Measurements from ENCODE around the gene POMP. TPM values are rescaled to one million over a fixed set of nuclear protein-coding genes. Genes with fewer than 3 reads are reported as not detected.

The POMP gene
- total RNA-seq, 6 experiments from 2014 or later: 31.8 to 60.6 (median 50.2) TPM

DNA sequence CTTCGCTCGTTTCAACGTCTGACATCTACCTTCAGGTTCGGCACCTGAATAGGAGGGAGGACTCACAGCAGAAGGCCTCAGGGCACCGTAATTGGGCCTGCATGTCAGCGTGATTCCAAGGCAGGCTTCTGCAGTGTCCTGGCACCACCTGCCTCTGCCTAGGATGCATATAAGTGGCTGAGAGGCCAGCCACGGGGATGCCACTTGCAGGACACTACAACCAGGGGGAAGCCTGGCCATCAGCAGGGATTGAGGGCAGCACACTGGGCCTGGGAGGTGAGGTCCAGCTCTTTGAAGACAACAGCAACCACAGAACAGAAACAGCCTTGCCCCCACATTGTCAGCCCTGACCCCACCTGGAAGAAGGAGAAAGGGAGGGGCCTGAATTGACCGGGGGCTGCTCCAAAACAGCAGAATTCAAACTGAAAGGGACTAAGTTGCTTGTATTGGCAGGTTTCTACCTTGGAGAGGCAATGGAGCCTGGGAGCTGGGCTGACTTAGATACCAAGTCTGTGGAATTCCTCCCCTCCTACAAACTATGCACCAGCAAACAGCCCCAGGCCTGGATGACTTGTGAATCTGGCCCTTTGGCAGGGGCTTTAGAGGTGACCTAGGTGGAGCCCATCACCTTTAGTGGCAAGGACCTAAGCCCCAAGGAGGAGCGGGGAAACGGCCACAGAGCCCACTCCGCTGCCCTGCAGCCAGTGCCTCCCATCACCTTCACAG is 34.1 kb upstream of the POMP start:
- 89% methylated on average over 3 of the region's 11 CpGs for WGBS (ENCODE audit: insufficient coverage, low coverage, low lambda C conversion rate, missing lambda C conversion rate)
- Histone ChIP-seq H3K9me3 (no peaks in the 10 kb centered on the region), H3K27me3 (no peaks in the 10 kb centered on the region), H3K4me1 (no peaks in the 10 kb centered on the region), H3K4me3 (no peak overlapping the region), H3K36me3 (no peaks in the 10 kb centered on the region), H3K27ac (no peak overlapping the region)
- no peak for DNase-seq
- intact Hi-C loops (cut with DNase I): no loop called here
- ATAC-seq: no peak
- TF ChIP-seq POLR2A (IDR thresholded peaks at IDR 0.05): no peak
- TF ChIP-seq, protein P1, sequence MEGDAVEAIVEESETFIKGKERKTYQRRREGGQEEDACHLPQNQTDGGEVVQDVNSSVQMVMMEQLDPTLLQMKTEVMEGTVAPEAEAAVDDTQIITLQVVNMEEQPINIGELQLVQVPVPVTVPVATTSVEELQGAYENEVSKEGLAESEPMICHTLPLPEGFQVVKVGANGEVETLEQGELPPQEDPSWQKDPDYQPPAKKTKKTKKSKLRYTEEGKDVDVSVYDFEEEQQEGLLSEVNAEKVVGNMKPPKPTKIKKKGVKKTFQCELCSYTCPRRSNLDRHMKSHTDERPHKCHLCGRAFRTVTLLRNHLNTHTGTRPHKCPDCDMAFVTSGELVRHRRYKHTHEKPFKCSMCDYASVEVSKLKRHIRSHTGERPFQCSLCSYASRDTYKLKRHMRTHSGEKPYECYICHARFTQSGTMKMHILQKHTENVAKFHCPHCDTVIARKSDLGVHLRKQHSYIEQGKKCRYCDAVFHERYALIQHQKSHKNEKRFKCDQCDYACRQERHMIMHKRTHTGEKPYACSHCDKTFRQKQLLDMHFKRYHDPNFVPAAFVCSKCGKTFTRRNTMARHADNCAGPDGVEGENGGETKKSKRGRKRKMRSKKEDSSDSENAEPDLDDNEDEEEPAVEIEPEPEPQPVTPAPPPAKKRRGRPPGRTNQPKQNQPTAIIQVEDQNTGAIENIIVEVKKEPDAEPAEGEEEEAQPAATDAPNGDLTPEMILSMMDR (IDR thresholded peaks at IDR 0.05): no peak

DNA sequence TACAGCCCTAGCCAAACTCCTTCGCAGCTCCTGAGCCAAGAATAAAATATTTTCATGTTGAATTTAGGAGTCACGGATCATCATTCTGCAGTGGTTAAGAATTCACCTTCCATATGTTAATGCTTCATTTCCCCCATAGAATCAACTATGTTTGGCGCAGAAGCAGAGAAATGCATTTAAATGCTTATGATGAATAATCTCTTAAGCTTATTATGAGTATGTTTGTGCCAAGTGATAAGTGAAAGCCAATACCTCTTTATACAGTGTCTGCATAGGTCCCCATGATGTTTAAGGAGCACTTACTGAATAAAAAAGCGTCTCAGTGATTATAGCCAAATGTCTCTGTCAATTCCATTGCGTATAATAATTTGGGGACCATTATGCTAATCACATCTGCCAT is 32.7 kb upstream of the POMP start:
- intact Hi-C loops (cut with DNase I): no loop called here
- H3K36me3 ChIP-seq: no peaks in the 10 kb centered on the region
- 71% methylated on average over 5 of the region's 5 CpGs for WGBS (ENCODE audit: insufficient coverage, low coverage, low lambda C conversion rate, missing lambda C conversion rate)
- DNase-seq (no peak), ATAC-seq (no peak)
- no peak overlapping the region for H3K4me3 ChIP-seq
- H3K27me3 ChIP-seq: no peaks in the 10 kb centered on the region
- H3K27ac ChIP-seq: no peak overlapping the region
- TF ChIP-seq, protein P1 (IDR thresholded peaks at IDR 0.05): no peak
- TF ChIP-seq POLR2A (IDR thresholded peaks at IDR 0.05): no peak
- H3K4me1 ChIP-seq: no peaks in the 10 kb centered on the region
- no peaks in the 10 kb centered on the region for H3K9me3 ChIP-seq

DNA sequence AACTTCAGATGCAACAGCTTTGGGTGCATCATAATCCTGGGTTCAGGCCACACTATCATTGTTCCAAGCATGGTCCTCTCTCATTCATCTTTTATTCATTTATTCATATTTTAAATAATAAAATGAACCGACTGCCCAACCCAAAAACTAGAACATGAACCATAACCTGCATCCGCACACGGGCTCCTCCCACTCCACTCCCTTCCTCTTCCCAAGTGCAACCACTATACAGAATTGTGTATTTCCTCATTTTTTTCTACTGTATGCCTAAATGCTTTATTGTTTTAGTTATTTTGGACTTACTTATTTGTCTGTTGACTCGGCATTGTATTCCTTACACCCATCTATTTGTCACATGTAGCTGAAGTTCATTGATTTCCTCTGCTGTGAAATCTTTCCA is 30.7 kb upstream of the POMP start:
- H3K9me3 ChIP-seq: no peaks in the 10 kb centered on the region
- ATAC-seq: no peak
- H3K4me1 ChIP-seq: no peaks in the 10 kb centered on the region
- no peaks in the 10 kb centered on the region for H3K36me3 ChIP-seq
- no peaks in the 10 kb centered on the region for H3K27me3 ChIP-seq
- intact Hi-C loops (cut with DNase I): no loop called here
- no peak for TF ChIP-seq POLR2A (IDR thresholded peaks at IDR 0.05)
- TF ChIP-seq, protein P1 (IDR thresholded peaks at IDR 0.05): no peak
- DNase-seq: no peak
- WGBS (ENCODE audit: insufficient coverage, low coverage, low lambda C conversion rate, missing lambda C conversion rate): 60% methylated on average over 4 of the region's 4 CpGs
- H3K27ac ChIP-seq: no peak overlapping the region
- no peak overlapping the region for H3K4me3 ChIP-seq

DNA sequence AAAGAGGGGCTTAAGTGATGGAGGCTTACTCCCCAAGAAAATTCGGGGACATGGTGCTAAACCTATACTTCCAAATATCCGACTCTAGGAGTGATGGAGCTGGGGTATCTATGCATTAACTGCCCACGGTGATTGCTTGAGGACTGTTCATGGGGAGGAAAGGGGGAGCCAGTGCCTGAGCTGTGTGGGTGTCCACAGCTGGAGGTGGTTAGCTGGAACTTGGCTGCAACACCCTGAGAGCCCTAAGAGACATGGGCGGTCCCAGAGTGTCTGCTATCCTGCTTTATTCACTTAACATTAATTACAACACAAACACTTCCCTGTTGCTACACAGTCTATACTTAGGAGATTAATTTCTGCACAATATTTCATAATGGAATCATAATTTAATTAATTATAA is 28.1 kb upstream of the POMP start:
- H3K4me3 ChIP-seq: no peak overlapping the region
- H3K4me1 ChIP-seq: no peaks in the 10 kb centered on the region
- TF ChIP-seq POLR2A (IDR thresholded peaks at IDR 0.05): no peak
- TF ChIP-seq, protein P1 (IDR thresholded peaks at IDR 0.05): no peak
- WGBS (ENCODE audit: insufficient coverage, low coverage, low lambda C conversion rate, missing lambda C conversion rate): 81% methylated on average over 4 of the region's 4 CpGs
- H3K27ac ChIP-seq: no peak overlapping the region
- intact Hi-C loops (cut with DNase I): no loop called here
- no peaks in the 10 kb centered on the region for H3K36me3 ChIP-seq
- no peaks in the 10 kb centered on the region for H3K27me3 ChIP-seq
- H3K9me3 ChIP-seq: no peaks in the 10 kb centered on the region
- DNase-seq (no peak), ATAC-seq (no peak)

All from right lobe of liver (tissue), 6 donors.